DND-41 (cell line): ENCODE results near the gene TRIM41.

ENCODE experiments used
- ATAC-seq: fragments of 200-7000 bp; cut with Tn5 transposase; 3 replicates; pipeline ENCODE4 v1.9.1; 2021; ENCODE audit warnings: low read depth; ENCODE audit not compliant: insufficient read depth
- DNase-seq: peaks from one replicate; pipeline ENCODE4 v3.0.0-alpha.2; 2020
- H2AFZ ChIP-seq: 2 replicates; pipeline ENCODE4 v1.6.0; 2012; ENCODE audit warnings: low read depth, low read length
- H3K27ac ChIP-seq: 2 replicates; pipeline ENCODE4 v1.5.1; 2012; ENCODE audit warnings: low read length, inconsistent platforms
- H3K27me3 ChIP-seq: fragments of 200-600 bp; sonication (generic); 2 replicates; pipeline ENCODE4 v1.6.0; 2012; ENCODE audit warnings: low read length, mild to moderate bottlenecking, inconsistent platforms; ENCODE audit not compliant: insufficient read depth, poor library complexity
- H3K36me3 ChIP-seq: 2 replicates; pipeline ENCODE4 v1.5.1; 2012; ENCODE audit warnings: low read length, inconsistent platforms; ENCODE audit not compliant: insufficient read depth
- H3K4me1 ChIP-seq: 2 replicates; pipeline ENCODE4 v1.5.1; 2012; ENCODE audit warnings: mild to moderate bottlenecking, low read length; ENCODE audit not compliant: insufficient read depth
- H3K4me2 ChIP-seq: 2 replicates; pipeline ENCODE4 v1.6.0; 2012; ENCODE audit warnings: mild to moderate bottlenecking, moderate library complexity, low read length, inconsistent platforms; ENCODE audit not compliant: insufficient read depth
- H3K4me3 ChIP-seq, 2 experiments: fragments of 200-600 bp in 1 of 2; shearing (Covaris generic) in 1 of 2; 2 replicates each; pipeline ENCODE4 v1.5.1; 2012 to 2016; ENCODE audit warnings: inconsistent platforms in 2 of 2, low read length in 2 of 2, mild to moderate bottlenecking in 2 of 2, low read depth in 1 of 2, moderate library complexity in 1 of 2
- H3K79me2 ChIP-seq: 2 replicates; pipeline ENCODE4 v1.6.0; 2012; ENCODE audit warnings: low read length, inconsistent platforms; ENCODE audit not compliant: insufficient read depth
- H3K9ac ChIP-seq: 2 replicates; pipeline ENCODE4 v1.6.0; 2012; ENCODE audit warnings: low read depth, mild to moderate bottlenecking, inconsistent platforms, low read length, moderate library complexity
- H3K9me3 ChIP-seq: 2 replicates; pipeline ENCODE4 v1.5.1; 2012; ENCODE audit warnings: low read length, moderate library complexity, mild to moderate bottlenecking, inconsistent platforms; ENCODE audit not compliant: insufficient read depth, severe bottlenecking
- H4K20me1 ChIP-seq: 2 replicates; pipeline ENCODE4 v1.6.0; 2012; ENCODE audit warnings: low read length; ENCODE audit not compliant: insufficient read depth
- CTCF ChIP-seq: IDR thresholded peaks from 2 replicates; pipeline ENCODE4 v1.5.1; 2012; ENCODE audit warnings: borderline replicate concordance, low read length, moderate library complexity, mild to moderate bottlenecking; ENCODE audit not compliant: poor library complexity, severe bottlenecking; ENCODE audit errors: extremely low read depth
- EZH2 ChIP-seq: IDR thresholded peaks from 3 replicates; pipeline ENCODE4 v1.6.1; 2012; ENCODE audit warnings: borderline replicate concordance, low read depth, mild to moderate bottlenecking, moderate library complexity, low read length, inconsistent platforms; ENCODE audit not compliant: severe bottlenecking

Gene TRIM41

GRCh38 chr5:181192337-181193046, 30.6 kb upstream of the TRIM41 start:
- Histone ChIP-seq H3K9me3 (no peaks in the 10 kb centered on the region), H3K27ac (peak overlapping the region; percentile 90), H2AFZ (peak overlapping the region; percentile 86), H3K27me3 (no peaks in the 10 kb centered on the region), H3K79me2 (peaks cover 9% of the 10 kb centered on the region), H4K20me1 (no peaks in the 10 kb centered on the region), H3K4me3 (peak overlapping the region; percentile 81 to 92; a peak in 3 of 4 replicates), H3K4me2 (peak overlapping the region; percentile 100), H3K9ac (peak overlapping the region; percentile 85), H3K36me3 (no peaks in the 10 kb centered on the region; the same call in 1 of the 2 replicates), H3K4me1 (peaks cover 42% of the 10 kb centered on the region)
- ATAC-seq (no peak), DNase-seq (no peak)
- no peak for TF ChIP-seq CTCF
- no peak for TF ChIP-seq EZH2

GRCh38 chr5:181193656-181194055, 29.4 kb upstream of the TRIM41 start:
- Histone ChIP-seq H3K36me3 (no peaks in the 10 kb centered on the region; the same call in 1 of the 2 replicates), H3K9me3 (no peaks in the 10 kb centered on the region), H4K20me1 (no peaks in the 10 kb centered on the region), H2AFZ (no peak overlapping the region), H3K9ac (no peak overlapping the region), H3K27ac (no peak overlapping the region), H3K27me3 (no peaks in the 10 kb centered on the region), H3K4me1 (peaks cover 35% of the 10 kb centered on the region), H3K4me3 (no peak overlapping the region), H3K4me2 (no peak overlapping the region), H3K79me2 (peaks cover 9% of the 10 kb centered on the region)
- DNase-seq, result no peak
- TF ChIP-seq CTCF, result no peak
- TF ChIP-seq EZH2, result no peak
- no peak for ATAC-seq

- ATAC-seq, result no peak
- DNase-seq, result no peak
- H3K79me2 ChIP-seq, result peaks cover 9% of the 10 kb centered on the region
These were observed 28.4 kb upstream of the TRIM41 start for GRCh38 chr5:181194489-181195248.

More at GRCh38 chr5:181194489-181195248, 28.4 kb upstream of the TRIM41 start:
- H3K36me3 ChIP-seq, result no peaks in the 10 kb centered on the region
- no peak for TF ChIP-seq EZH2
- TF ChIP-seq CTCF, result no peak
- H3K4me1 ChIP-seq, result peaks cover 33% of the 10 kb centered on the region
- no peak overlapping the region for H2AFZ ChIP-seq
- no peak overlapping the region for H3K4me2 ChIP-seq
- no peak overlapping the region for H3K27ac ChIP-seq
- H3K9me3 ChIP-seq, result no peaks in the 10 kb centered on the region
- H3K9ac ChIP-seq, result no peak overlapping the region
- H3K27me3 ChIP-seq, result no peaks in the 10 kb centered on the region
- no peak overlapping the region for H3K4me3 ChIP-seq
- H4K20me1 ChIP-seq, result no peaks in the 10 kb centered on the region
